Naive B cell (primary cell): ENCODE measurements around the gene STRN4. TPM values are rescaled to one million over a fixed set of nuclear protein-coding genes. Genes with fewer than 3 reads are reported as not detected.

ENCODE experiments used
- ATAC-seq, 2 donors: fragments of 150-1000 bp; cut with Tn5 transposase; 2 replicates each; pipeline ENCODE4 v1.10.0; 2021; ENCODE audit warnings: low read depth in 2 of 2, mild to moderate bottlenecking in 2 of 2, moderate library complexity in 2 of 2
- DNase-seq: peaks from one replicate; pipeline ENCODE4 v3.0.0; 2022
- H3K27ac Mint-ChIP-seq, 6 donors: one replicate each; pipeline ENCODE4 v1.8.0; 2020 to 2022; ENCODE audit warnings: mild to moderate bottlenecking in 6 of 6, mixed read lengths in 6 of 6, moderate library complexity in 5 of 6, inconsistent platforms in 2 of 6
- H3K27me3 Mint-ChIP-seq, 3 donors: one replicate each; pipeline ENCODE4 v1.8.0; 2021 to 2022; ENCODE audit warnings: mixed read lengths in 3 of 3, mild to moderate bottlenecking in 1 of 3
- H3K36me3 Mint-ChIP-seq, 2 donors: one replicate each; pipeline ENCODE4 v1.8.0; 2020 to 2022; ENCODE audit warnings: mixed read lengths in 2 of 2, inconsistent platforms in 1 of 2, mild to moderate bottlenecking in 1 of 2
- H3K4me1 Mint-ChIP-seq, 3 donors: one replicate each; pipeline ENCODE4 v1.8.0; 2020 to 2022; ENCODE audit warnings: mixed read lengths in 3 of 3, inconsistent platforms in 1 of 3, mild to moderate bottlenecking in 1 of 3, moderate library complexity in 1 of 3
- H3K4me3 Mint-ChIP-seq, 8 donors: one replicate each; pipeline ENCODE4 v1.8.0; 2020 to 2022; ENCODE audit warnings: mild to moderate bottlenecking in 8 of 8, mixed read lengths in 8 of 8, moderate library complexity in 8 of 8, inconsistent platforms in 2 of 8
- H3K9me3 Mint-ChIP-seq, 7 donors: one replicate each; pipeline ENCODE4 v1.8.0; 2020 to 2022; ENCODE audit warnings: mixed read lengths in 7 of 7, mild to moderate bottlenecking in 5 of 7, inconsistent platforms in 2 of 7, moderate library complexity in 1 of 7
- polyA plus RNA-seq, 6 donors: library from polyadenylated mRNA; unstranded; fragments of 300-500 nt; fragmentation: Illumina TruSeq; gene quantifications; one replicate each; pipeline ENCODE4 v1.2.3, GENCODE V29; 2021; ENCODE audit warnings: low read depth in 6 of 6

The STRN4 gene
- polyA plus RNA-seq, 6 donors from 2014 or later, result 6.0 to 38.0 (median 15.5) TPM

DNA sequence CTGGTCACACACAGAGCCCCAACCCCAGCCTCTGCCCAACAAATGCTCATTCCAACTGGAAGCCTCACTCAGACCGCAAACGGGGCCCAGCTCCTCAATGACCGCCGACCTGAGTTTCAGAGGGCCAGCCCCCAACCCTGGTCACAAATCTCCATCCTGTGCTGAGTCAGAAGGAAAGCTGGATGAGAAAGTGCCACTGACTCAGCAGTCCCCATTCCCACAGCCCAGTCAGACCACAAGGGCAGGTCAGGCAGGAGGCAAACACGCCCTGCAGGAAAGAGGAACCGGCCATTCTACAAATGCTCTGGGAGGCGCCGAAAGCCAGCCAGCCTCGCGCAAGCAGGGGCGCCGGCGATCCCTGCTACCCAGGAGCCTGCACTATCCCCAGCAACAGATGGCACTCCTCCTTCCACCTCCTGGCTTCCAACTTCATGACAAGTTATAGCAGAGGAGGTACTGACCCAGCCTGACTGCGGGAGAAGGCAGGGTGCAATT, 15.2 kb downstream of the STRN4 start:
- H3K9me3 Mint-ChIP-seq, result no peaks in the 10 kb centered on the region
- H3K4me3 Mint-ChIP-seq, result no peak overlapping the region
- DNase-seq (no peak), ATAC-seq (no peak)
- H3K27me3 Mint-ChIP-seq, result no peaks in the 10 kb centered on the region
- peaks cover 24 to 42% (median 31%) of the 10 kb centered on the region in 3 donors for H3K4me1 Mint-ChIP-seq
- peak overlapping the region in 2 of 6 donors; percentile 48 to 54 for H3K27ac Mint-ChIP-seq
- peaks cover 5 to 22% of the 10 kb centered on the region in 2 donors for H3K36me3 Mint-ChIP-seq

DNA sequence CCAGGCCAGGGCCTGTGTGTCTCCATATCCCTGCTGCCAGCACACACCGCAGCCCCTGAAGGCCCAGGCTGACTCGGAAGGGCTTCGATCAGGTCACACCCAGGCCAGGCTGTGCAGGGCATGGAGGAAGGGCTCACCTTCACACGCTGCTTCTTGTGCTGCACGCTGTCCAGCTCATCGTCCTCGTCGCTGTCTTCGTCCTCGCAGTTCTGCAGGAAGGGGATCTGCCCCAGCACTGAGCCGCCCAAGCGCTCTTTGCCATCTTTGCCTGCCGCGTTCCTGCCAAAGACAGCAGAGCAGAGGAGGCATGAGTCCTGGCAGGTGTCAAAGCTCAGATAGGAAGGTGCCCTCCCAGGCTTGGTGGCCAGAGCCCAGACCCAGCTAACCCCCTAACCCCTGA, 15.7 kb downstream of the STRN4 start:
- Mint-ChIP-seq H3K4me3 (peak overlapping the region in 1 of 8 donors; percentile 29), H3K9me3 (no peaks in the 10 kb centered on the region), H3K4me1 (peaks cover 24 to 46% (median 34%) of the 10 kb centered on the region in 3 donors), H3K27ac (peak overlapping the region in 3 of 6 donors; percentile 33 to 54 (median 48)), H3K36me3 (peaks cover 5 to 27% of the 10 kb centered on the region in 2 donors), H3K27me3 (no peaks in the 10 kb centered on the region)
- DNase-seq (no peak), ATAC-seq (no peak)

DNA sequence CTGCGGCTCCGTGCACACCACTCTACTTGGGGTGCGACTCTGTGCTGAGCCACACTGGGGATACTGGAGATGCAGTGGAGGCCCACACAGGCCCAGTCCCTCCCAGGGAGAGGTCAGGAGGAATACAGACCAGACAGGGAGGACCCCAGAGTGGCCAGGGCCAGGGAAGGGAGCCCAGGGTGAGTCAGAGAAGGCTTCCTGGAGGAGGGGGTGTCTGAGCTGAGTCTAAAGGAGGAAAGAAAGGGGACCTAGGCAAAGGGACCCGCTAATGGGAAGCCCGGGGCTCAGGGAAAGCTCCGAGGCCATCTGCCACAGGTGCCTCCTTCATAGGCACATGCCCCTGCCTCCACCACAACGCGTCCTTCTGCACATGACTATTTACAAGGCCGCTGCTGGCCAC, 16.1 kb downstream of the STRN4 start:
- Mint-ChIP-seq H3K27ac (peak overlapping the region in 1 of 6 donors; percentile 48), H3K9me3 (no peaks in the 10 kb centered on the region), H3K4me3 (no peak overlapping the region), H3K36me3 (peaks cover 5 to 29% of the 10 kb centered on the region in 2 donors), H3K27me3 (no peaks in the 10 kb centered on the region), H3K4me1 (peaks cover 24 to 47% (median 34%) of the 10 kb centered on the region in 3 donors)
- DNase-seq (no peak), ATAC-seq (no peak)

DNA sequence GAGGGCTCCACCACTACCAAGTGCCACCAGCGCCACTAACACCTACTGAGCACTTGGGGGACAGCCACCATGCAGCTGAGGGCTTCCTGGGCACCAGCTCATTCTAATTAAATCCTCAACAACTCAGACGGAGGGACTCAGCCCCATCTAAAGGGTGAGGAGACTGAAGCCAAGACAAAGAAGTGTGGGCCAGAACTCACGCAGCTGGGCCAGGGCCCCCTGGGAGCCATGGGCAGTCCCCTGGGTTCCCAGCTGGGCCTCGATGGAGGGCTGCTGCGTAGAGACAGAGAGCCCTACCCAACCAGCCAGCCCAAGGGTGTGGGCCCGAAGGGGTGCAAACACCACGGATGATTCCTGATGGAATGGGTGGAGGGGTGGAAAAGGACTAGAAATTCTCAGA, 16.6 kb downstream of the STRN4 start:
- no peak overlapping the region for H3K4me3 Mint-ChIP-seq
- no peaks in the 10 kb centered on the region for H3K27me3 Mint-ChIP-seq
- ATAC-seq (no peak), DNase-seq (no peak)
- no peaks in the 10 kb centered on the region for H3K9me3 Mint-ChIP-seq
- peak overlapping the region in 2 of 6 donors; percentile 59 to 76 for H3K27ac Mint-ChIP-seq
- H3K36me3 Mint-ChIP-seq, result peaks cover 5 to 29% of the 10 kb centered on the region in 2 donors
- peaks cover 24 to 48% (median 34%) of the 10 kb centered on the region in 3 donors for H3K4me1 Mint-ChIP-seq

DNA sequence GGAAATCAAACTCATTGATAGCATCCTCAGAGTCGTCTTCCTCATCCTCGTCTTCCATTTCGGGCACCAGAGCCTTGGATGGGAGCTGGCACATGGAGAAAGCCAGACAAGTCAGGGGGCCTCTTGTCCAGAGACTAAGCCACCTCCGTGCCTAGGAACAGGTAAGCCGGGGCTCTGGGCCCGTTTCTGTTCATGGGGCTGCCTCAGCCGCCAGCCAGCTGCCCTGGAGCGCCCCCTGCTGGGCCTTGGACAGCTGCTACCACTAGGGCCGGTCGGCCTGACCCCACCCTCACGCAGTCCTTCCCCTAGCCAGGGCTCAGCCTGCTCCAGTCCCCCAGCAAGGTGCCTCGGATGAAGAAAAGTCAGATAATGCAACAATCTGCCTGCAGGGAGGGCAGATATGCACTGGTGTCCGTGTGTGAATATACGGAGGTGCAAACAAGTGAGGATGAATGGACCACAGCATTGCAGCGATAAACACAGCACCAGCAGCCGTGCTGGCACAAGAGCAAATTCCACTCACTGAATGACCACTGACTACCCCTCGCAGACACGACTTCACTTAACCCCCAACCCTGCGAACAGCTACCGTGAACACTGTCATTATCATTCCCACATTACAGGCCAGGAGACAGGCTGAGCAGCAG, 17.4 kb downstream of the STRN4 start:
- peaks cover under 1 to 29% of the 10 kb centered on the region in 2 donors for H3K36me3 Mint-ChIP-seq

DNA sequence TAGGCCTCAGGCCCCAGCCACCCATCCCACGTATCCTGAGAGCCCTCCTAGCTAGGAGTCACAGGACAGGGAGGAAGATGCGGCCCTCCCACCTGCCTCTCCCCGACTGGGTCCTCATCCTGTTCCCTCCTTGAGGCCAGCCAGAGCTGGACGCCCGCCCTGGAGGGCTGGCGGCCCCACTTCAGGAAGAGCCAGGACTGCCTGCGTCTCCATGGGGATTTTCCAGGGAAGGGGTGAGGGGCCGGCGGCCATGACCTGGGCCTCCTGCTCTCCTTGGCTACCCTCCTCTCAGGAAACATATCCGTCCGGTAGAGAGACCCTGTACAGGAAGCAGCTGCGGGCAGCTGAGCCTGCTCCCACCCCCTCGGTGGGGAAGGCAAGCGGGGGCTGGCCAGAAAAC, 18.0 kb downstream of the STRN4 start:
- H3K4me3 Mint-ChIP-seq, result peak overlapping the region in 3 of 8 donors; percentile 23 to 79 (median 56)
- H3K9me3 Mint-ChIP-seq, result no peaks in the 10 kb centered on the region
- DNase-seq (no peak), ATAC-seq (no peak)
- peak overlapping the region in 4 of 6 donors; percentile 42 to 89 (median 44) for H3K27ac Mint-ChIP-seq
- H3K27me3 Mint-ChIP-seq, result no peaks in the 10 kb centered on the region
- H3K36me3 Mint-ChIP-seq, result peaks cover 0 to 29% of the 10 kb centered on the region in 2 donors
- peaks cover 34 to 60% (median 40%) of the 10 kb centered on the region in 3 donors for H3K4me1 Mint-ChIP-seq

More for the DNA sequence above, 17.4 kb downstream of the STRN4 start:
- DNase-seq (peak; percentile 81), ATAC-seq (peak; percentile 94 to 99)
- Mint-ChIP-seq H3K9me3 (no peaks in the 10 kb centered on the region), H3K4me1 (peaks cover 28 to 54% (median 34%) of the 10 kb centered on the region in 3 donors), H3K4me3 (peak overlapping the region in 7 of 8 donors; percentile 4 to 79 (median 32)), H3K27me3 (no peaks in the 10 kb centered on the region), H3K27ac (peak overlapping the region in 5 of 6 donors; percentile 42 to 92 (median 46))

DNA sequence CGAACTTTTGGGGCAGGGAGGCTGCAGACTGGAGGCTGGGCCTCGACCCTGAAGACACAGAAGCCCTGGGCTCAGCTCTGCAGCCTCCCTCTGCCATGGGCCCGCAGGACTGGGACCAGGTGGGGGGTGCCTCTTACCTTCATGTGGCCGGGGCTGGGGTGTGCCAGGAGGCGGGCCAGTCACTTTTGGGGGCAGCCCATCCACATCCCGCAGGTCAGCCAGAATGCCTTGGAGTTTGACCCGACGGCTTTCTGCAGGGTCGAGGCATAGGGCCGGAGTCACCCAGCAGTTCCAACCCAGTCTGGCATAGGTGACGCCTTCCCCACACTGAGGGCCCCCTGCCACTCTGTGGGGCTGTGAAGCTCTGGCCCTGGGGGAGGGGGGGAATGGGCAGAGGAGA, 18.5 kb downstream of the STRN4 start:
- DNase-seq (no peak), ATAC-seq (no peak)
- peak overlapping the region in 2 of 6 donors; percentile 36 to 79 for H3K27ac Mint-ChIP-seq
- H3K9me3 Mint-ChIP-seq, result no peaks in the 10 kb centered on the region
- peaks cover 35 to 64% (median 43%) of the 10 kb centered on the region in 3 donors for H3K4me1 Mint-ChIP-seq
- no peaks in the 10 kb centered on the region for H3K27me3 Mint-ChIP-seq
- H3K4me3 Mint-ChIP-seq, result no peak overlapping the region
- peaks cover 0 to 29% of the 10 kb centered on the region in 2 donors for H3K36me3 Mint-ChIP-seq

DNA sequence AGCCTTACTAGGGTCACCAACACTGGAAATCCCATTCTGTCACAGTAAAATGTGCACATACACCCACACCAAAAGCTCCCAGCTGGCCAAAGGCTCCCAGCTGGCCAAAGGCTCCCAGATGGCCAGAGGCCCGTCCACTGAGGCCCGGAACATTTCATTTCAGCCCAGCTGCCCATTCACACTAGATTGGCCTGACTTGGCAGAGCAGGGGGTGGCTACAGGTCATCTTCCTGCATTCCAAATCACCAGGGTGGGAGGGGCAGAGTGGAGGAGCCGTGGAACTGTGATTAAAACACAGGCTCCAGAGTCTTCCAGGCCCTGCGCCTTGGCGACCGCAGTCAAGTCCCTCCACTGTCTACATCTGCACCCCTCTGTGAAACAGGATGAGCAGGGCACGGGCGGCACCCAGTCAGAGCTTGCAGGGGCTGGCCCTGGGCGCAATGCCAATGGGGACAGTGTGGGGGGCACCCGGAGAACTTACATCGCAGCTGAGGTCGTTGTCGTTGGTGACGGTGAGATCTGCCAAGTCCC, 19.2 kb downstream of the STRN4 start:
- Mint-ChIP-seq H3K4me1 (peaks cover 42 to 70% (median 48%) of the 10 kb centered on the region in 3 donors), H3K4me3 (no peak overlapping the region), H3K36me3 (peaks cover 0 to 29% of the 10 kb centered on the region in 2 donors), H3K27me3 (no peaks in the 10 kb centered on the region), H3K27ac (peak overlapping the region in 3 of 6 donors; percentile 7 to 79 (median 36)), H3K9me3 (no peaks in the 10 kb centered on the region)
- DNase-seq (no peak), ATAC-seq (no peak)

DNA sequence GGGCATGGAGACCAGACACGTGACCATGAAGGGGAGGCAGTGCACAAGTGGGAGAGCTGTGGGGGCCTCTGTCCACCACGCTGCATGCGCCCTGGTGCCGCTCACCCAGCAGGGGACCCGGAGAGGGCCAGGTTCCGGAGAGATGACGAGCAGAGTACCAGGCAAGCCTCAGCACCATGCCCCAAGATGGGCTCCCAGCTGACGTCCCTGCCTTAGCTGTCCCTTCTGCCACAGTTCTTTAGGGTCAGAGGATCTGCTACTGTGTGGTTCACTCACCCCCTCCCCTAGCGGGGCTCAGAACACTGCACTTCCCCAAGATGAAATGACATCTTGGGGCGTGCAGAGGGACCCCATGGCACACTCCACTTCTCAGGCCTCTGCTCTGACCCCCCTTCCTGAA, 19.7 kb downstream of the STRN4 start:
- H3K9me3 Mint-ChIP-seq, result no peaks in the 10 kb centered on the region
- H3K36me3 Mint-ChIP-seq, result peaks cover 0 to 24% of the 10 kb centered on the region in 2 donors
- peak overlapping the region in 3 of 6 donors; percentile 7 to 81 (median 57) for H3K27ac Mint-ChIP-seq
- peak overlapping the region in 1 of 8 donors; percentile 39 for H3K4me3 Mint-ChIP-seq
- H3K27me3 Mint-ChIP-seq, result no peaks in the 10 kb centered on the region
- no peak for DNase-seq
- H3K4me1 Mint-ChIP-seq, result peaks cover 44 to 70% (median 47%) of the 10 kb centered on the region in 3 donors
- no peak for ATAC-seq

DNA sequence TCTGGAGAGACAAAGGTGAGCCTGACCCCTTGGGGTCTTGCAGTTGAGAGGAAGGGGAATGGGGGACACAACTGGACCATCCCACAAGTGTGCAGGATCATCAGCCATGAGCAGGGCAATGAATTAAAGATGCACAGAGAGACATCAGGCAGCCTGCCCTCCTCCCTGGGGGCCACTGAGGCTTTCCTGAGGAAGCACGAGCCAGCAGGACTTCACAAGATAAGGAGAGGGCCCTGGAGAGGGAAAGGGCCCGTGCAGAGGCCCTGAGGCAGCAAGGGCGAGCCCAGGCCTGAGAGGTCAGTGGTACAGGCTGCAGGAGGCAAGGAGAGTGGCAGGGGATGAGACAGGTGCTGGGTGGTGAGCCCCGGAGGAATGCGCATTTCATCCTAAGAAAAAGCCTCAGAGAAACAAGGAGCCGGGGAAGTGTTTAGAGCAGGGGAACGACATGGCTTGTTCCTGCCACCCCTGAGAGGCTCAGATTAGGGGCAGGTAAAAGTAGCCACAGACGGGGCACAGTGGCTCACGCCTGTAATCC, 20.3 kb downstream of the STRN4 start:
- H3K4me3 Mint-ChIP-seq, result peak overlapping the region in 1 of 8 donors; percentile 39
- DNase-seq (no peak), ATAC-seq (no peak)
- H3K4me1 Mint-ChIP-seq, result peaks cover 44 to 70% (median 50%) of the 10 kb centered on the region in 3 donors
- H3K27ac Mint-ChIP-seq, result peak overlapping the region in 5 of 6 donors; percentile 32 to 81 (median 73)
- no peaks in the 10 kb centered on the region for H3K27me3 Mint-ChIP-seq
- H3K9me3 Mint-ChIP-seq, result no peaks in the 10 kb centered on the region
- peaks cover 0 to 23% of the 10 kb centered on the region in 2 donors for H3K36me3 Mint-ChIP-seq

DNA sequence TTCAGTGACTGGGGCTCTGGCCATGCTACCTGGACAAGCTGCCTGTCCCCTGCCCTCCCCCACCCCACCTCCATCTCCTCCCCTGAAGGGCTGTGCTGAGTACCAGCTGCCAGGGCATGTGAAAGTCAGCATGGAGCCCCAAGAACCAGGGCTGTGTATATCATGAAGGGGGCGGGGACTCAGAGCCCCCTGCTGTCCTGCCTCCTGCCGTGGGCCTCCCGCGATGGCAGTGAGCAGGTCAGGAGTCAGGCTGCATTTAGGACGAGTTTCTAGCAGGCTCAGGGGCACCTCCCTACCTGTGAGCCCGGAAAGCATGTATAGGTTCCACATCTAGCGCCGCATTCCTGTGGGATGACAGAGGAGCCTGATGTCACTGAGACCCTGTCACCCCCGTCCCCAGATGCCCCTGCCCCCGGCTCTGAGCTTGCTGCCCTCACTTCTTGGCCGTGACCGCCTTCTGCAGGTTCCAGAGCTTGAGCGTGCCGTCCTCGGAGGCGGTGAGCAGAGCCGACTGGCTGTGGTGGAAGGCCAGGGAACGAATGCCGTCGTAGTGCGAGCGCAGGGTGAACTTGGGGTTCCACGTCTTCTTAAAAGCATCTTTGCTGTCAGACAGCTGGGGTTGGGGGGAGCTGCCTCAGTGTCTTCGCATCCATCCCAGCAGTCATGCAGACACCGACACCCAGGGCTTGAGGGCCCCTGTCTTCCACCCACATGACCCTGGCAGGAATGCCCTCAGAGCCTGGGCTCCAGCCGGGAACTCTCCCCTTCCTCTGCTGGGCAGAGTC, 21.0 kb downstream of the STRN4 start:
- DNase-seq (no peak), ATAC-seq (no peak)
- Mint-ChIP-seq H3K9me3 (no peaks in the 10 kb centered on the region), H3K27me3 (no peaks in the 10 kb centered on the region), H3K4me1 (peaks cover 47 to 73% (median 52%) of the 10 kb centered on the region in 3 donors), H3K36me3 (peaks cover 0 to 23% of the 10 kb centered on the region in 2 donors), H3K27ac (peak overlapping the region in 3 of 6 donors; percentile 32 to 81 (median 81)), H3K4me3 (no peak overlapping the region)

DNA sequence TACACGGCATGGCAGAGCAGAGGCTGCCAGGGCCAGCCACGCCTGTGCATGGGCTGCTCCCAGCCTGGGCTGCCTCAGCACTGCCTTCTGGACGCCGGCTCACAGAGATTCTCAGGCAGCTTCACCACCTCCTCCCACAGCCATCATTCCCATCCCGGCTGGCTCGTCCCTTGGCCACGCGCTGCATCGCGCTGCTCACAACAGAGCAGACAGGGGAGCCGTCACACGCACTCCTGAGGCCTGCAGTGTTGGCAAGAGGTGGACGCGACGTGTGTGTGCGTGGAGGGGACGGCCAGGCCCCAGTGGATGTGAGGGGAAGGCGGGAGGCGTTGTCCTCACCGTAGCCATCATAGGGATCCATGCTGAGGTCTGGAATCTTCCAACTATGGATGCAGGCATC, 21.8 kb downstream of the STRN4 start:
- peak overlapping the region in 1 of 6 donors; percentile 86 for H3K27ac Mint-ChIP-seq
- H3K4me3 Mint-ChIP-seq, result peak overlapping the region in 5 of 8 donors; percentile 12 to 65 (median 22)
- ATAC-seq, result no peak
- H3K36me3 Mint-ChIP-seq, result peaks cover 0 to 23% of the 10 kb centered on the region in 2 donors
- H3K27me3 Mint-ChIP-seq, result no peaks in the 10 kb centered on the region
- no peaks in the 10 kb centered on the region for H3K9me3 Mint-ChIP-seq
- H3K4me1 Mint-ChIP-seq, result peaks cover 54 to 81% (median 54%) of the 10 kb centered on the region in 3 donors
- DNase-seq, result no peak

DNA sequence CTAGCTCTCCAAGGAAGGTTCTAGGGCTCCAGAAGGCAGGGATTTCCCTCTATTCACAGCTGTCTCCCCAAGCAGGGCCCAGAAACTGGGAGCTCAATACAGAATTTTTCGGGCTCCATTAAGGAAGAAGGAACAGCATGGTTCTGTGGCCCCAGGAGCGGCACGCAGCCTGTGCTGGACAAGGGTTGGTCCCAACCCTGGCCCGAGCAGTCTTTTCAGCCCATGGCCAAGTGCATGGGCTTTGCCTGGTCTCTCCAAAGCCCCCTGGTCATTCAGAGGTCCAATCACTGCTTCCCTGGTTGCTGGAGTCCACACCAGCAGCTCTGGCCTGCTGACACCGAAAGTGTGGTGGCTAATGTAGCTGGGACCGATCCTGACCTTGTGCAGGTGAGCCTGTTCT, 22.8 kb downstream of the STRN4 start:
- Mint-ChIP-seq H3K27me3 (no peaks in the 10 kb centered on the region), H3K27ac (peak overlapping the region in 4 of 6 donors; percentile 27 to 86 (median 64)), H3K36me3 (peaks cover 0 to 23% of the 10 kb centered on the region in 2 donors), H3K4me1 (peaks cover 54 to 81% (median 56%) of the 10 kb centered on the region in 3 donors), H3K4me3 (peak overlapping the region in 7 of 8 donors; percentile 41 to 85 (median 71)), H3K9me3 (no peaks in the 10 kb centered on the region)
- ATAC-seq, result no peak
- no peak for DNase-seq
